C4-2B (cell line): ENCODE measurements around the gene MYO15A.

Source experiments
- ZFX ChIP-seq: fragments of 450-650 bp; IDR thresholded peaks from 2 replicates; pipeline ENCODE4 v1.6.1; 2017
- TF ChIP-seq, protein P1 (sequence below): fragments of 450-650 bp; conservative IDR thresholded peaks from 2 replicates; pipeline ENCODE4 v1.5.1; 2017; ENCODE audit warnings: mild to moderate bottlenecking

- TF ChIP-seq, protein P1, sequence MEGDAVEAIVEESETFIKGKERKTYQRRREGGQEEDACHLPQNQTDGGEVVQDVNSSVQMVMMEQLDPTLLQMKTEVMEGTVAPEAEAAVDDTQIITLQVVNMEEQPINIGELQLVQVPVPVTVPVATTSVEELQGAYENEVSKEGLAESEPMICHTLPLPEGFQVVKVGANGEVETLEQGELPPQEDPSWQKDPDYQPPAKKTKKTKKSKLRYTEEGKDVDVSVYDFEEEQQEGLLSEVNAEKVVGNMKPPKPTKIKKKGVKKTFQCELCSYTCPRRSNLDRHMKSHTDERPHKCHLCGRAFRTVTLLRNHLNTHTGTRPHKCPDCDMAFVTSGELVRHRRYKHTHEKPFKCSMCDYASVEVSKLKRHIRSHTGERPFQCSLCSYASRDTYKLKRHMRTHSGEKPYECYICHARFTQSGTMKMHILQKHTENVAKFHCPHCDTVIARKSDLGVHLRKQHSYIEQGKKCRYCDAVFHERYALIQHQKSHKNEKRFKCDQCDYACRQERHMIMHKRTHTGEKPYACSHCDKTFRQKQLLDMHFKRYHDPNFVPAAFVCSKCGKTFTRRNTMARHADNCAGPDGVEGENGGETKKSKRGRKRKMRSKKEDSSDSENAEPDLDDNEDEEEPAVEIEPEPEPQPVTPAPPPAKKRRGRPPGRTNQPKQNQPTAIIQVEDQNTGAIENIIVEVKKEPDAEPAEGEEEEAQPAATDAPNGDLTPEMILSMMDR: no peak
- no peak for TF ChIP-seq ZFX
Measured at GRCh38 chr17:18191967-18192366, 83.4 kb downstream of the MYO15A start.
